MCF 10A (cell line): ENCODE data around the gene KRTAP4-5. TPM values are rescaled to one million over a fixed set of nuclear protein-coding genes. Genes with fewer than 3 reads are reported as not detected.
"Not testable (repeated sequence)": the region's sequence is repeated elsewhere in the genome, so short reads cannot be mapped to it uniquely, and the experiment has no call there.

Experiments used
- Bru-seq: library from RNA; stranded (reverse); fragments of 400-500 nt; gene quantifications from one replicate; lab custom pipeline; 2021; lab: Mats Ljungman, UMichigan
- BruChase-seq, 2 experiments: library from RNA; stranded (reverse); fragments of 400-500 nt; gene quantifications; one replicate each; lab custom pipeline; 2021; lab: Mats Ljungman, UMichigan
- BruUV-seq: library from RNA; stranded (reverse); fragments of 400-500 nt; replicated peaks from 2 replicates; lab custom pipeline; 2021; lab: Mats Ljungman, UMichigan
- CTCF ChIA-PET: fragments of 300-600 bp; sonication (Branson Sonifier 250); formaldehyde crosslinking; extraction: SDS; loops from one replicate; lab custom pipeline; 2021; ENCODE audit warnings: antibody characterized with exemption, inconsistent platforms; lab: Yijun Ruan, JAX
- POLR2A ChIA-PET: fragments of 300-600, 350-650 bp; sonication (Branson Sonifier 250); formaldehyde crosslinking; extraction: SDS; loops from one replicate; lab custom pipeline; 2020; ENCODE audit warnings: antibody characterized with exemption, inconsistent platforms; lab: Yijun Ruan, JAX
- DNase-seq: peaks from one replicate; pipeline ENCODE4 v3.0.0-alpha.2; 2018; ENCODE audit not compliant: unreplicated experiment
- H3K27ac Mint-ChIP-seq: one replicate; pipeline ENCODE4 v1.8.0; 2022; ENCODE audit warnings: mild to moderate bottlenecking, low read depth, mixed read lengths; ENCODE audit not compliant: unreplicated experiment
- H3K27me3 Mint-ChIP-seq: one replicate; pipeline ENCODE4 v1.8.0; 2022; ENCODE audit warnings: mixed read lengths; ENCODE audit not compliant: insufficient read depth, unreplicated experiment
- H3K36me3 Mint-ChIP-seq: one replicate; pipeline ENCODE4 v1.8.0; 2022; ENCODE audit warnings: mild to moderate bottlenecking, moderate library complexity, mixed read lengths; ENCODE audit not compliant: insufficient read depth, unreplicated experiment
- H3K4me1 Mint-ChIP-seq: one replicate; pipeline ENCODE4 v1.8.0; 2022; ENCODE audit warnings: mixed read lengths; ENCODE audit not compliant: insufficient read depth, unreplicated experiment
- H3K4me3 Mint-ChIP-seq: one replicate; pipeline ENCODE4 v1.8.0; 2022; ENCODE audit warnings: mild to moderate bottlenecking, moderate library complexity, mixed read lengths; ENCODE audit not compliant: unreplicated experiment
- H3K9me3 Mint-ChIP-seq: one replicate; pipeline ENCODE4 v1.8.0; 2022; ENCODE audit warnings: mixed read lengths; ENCODE audit not compliant: unreplicated experiment
- intact Hi-C: fragments of 100-400 bp; cut with micrococcal nuclease; formaldehyde crosslinking; loops from 2 replicates; pipeline ENCODE4 v1.14.1; 2022
- long read RNA-seq: library from polyadenylated mRNA; stranded (forward); transcript quantifications from one replicate; pipeline ENCODE4 v2.0.0, GENCODE V29; 2022
- total RNA-seq: library from RNA; stranded (reverse); gene quantifications from 2 replicates; pipeline ENCODE4 v1.2.3, GENCODE V29; 2022
- TF ChIP-seq, protein P1 (sequence below): fragments of 200-600 bp; IDR thresholded peaks from one replicate; pipeline ENCODE4 v1.8.0; 2022; ENCODE audit warnings: antibody characterized with exemption, mild to moderate bottlenecking; ENCODE audit not compliant: unreplicated experiment

The KRTAP4-5 gene
- total RNA-seq: not detected in 2 replicates
- Bru-seq, nascent RNA: not detected
- not detected for BruChase-seq, experiment 1, labeled RNA remaining after a 6-hour chase
- BruChase-seq, experiment 2, labeled RNA remaining after a 2-hour chase: not detected
- long read RNA-seq: 0 reads

DNA sequence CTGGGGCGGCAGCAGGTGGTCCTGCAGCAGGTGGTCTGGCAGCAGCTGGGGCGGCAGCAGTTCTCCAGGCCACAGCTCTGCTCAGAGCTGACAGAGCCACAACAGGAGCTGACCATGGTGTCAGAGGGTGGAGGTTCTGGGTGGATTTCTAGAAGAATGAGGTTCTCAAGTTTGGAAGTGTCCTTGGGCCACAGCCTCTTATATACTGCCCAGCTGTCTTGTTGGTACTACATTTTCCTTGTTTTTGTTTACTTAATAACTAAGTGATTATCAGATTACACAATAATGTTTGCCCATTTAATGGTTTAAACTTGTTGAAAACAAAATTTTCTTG lies at the start of gene KRTAP4-5:
TSS of gene KRTAP4-5 (minus strand) at position 174 of the 334 bp plus-strand sequence. CDS start at position 116, 58 bp downstream.
- no peak within 1 kb of the TSS for H3K4me3 Mint-ChIP-seq
- H3K36me3 Mint-ChIP-seq: no peaks in the 10 kb centered on the region
- no peaks in the 10 kb centered on the region for H3K27me3 Mint-ChIP-seq
- no peak for DNase-seq
- intact Hi-C loops: no loop called here
- ChIA-PET CTCF (no interaction called here), POLR2A (interaction anchor here (1.1 kb wide), 1 partner anchor 19 kb away, joined by 4 read pairs; no protein-coding TSS in a partner anchor)
- no TSS peak for BruUV-seq
- H3K4me1 Mint-ChIP-seq: no peaks in the 10 kb centered on the region
- no peaks in the 10 kb centered on the region for H3K9me3 Mint-ChIP-seq
- no peak within 1 kb of the TSS for H3K27ac Mint-ChIP-seq
- TF ChIP-seq, protein P1, sequence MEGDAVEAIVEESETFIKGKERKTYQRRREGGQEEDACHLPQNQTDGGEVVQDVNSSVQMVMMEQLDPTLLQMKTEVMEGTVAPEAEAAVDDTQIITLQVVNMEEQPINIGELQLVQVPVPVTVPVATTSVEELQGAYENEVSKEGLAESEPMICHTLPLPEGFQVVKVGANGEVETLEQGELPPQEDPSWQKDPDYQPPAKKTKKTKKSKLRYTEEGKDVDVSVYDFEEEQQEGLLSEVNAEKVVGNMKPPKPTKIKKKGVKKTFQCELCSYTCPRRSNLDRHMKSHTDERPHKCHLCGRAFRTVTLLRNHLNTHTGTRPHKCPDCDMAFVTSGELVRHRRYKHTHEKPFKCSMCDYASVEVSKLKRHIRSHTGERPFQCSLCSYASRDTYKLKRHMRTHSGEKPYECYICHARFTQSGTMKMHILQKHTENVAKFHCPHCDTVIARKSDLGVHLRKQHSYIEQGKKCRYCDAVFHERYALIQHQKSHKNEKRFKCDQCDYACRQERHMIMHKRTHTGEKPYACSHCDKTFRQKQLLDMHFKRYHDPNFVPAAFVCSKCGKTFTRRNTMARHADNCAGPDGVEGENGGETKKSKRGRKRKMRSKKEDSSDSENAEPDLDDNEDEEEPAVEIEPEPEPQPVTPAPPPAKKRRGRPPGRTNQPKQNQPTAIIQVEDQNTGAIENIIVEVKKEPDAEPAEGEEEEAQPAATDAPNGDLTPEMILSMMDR: no peak

DNA sequence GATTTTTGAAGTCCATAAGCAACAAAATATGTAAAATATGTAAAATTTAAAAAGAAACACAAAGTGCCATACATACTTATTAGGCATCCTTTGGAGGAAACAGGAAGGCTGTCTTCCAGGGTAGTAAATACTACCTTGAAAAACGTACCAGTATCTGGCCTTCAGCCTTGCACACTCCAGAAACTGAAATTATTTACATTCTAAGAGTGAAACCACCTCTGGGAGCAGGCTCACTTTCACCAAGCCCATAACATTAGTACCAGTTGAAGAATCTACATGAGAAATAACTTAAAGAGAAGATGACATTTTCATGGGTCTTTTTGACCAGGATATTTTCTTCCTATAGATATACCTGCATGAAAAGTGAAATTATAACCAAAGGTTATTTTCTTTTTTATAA lies 46.4 kb upstream of the KRTAP4-5 start:
- ChIA-PET CTCF (no interaction called here), POLR2A (no interaction called here)
- Mint-ChIP-seq H3K4me1 (no peaks in the 10 kb centered on the region), H3K27ac (no peak overlapping the region), H3K27me3 (peaks cover 57% of the 10 kb centered on the region), H3K9me3 (peaks cover 8% of the 10 kb centered on the region), H3K36me3 (no peaks in the 10 kb centered on the region), H3K4me3 (no peak overlapping the region)
- TF ChIP-seq, protein P1: no peak
- no peak for DNase-seq
- BruUV-seq: no TSS peak
- intact Hi-C loops: no loop called here

DNA sequence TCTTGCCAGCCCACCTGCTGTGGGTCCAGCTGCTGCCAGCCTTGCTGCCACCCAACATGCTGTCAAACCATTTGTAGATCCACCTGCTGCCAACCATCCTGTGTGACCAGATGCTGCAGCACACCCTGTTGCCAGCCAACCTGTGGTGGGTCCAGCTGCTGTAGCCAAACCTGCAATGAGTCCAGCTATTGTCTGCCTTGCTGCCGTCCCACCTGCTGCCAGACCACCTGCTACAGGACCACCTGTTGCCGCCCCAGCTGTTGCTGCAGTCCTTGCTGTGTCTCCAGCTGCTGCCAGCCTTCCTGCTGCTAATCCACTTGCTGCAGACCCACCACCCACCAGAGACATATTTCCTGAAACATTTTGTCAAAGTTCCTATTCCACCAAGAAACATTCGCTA lies 40.7 kb upstream of the KRTAP4-5 start:
- no peak overlapping the region for H3K27ac Mint-ChIP-seq
- ChIA-PET CTCF (interaction anchor here (0.7 kb wide), 1 partner anchor 35 kb away, joined by 4 read pairs; no protein-coding TSS in a partner anchor), POLR2A (interaction anchor here (0.6 to 0.8 kb wide), 2 partner anchors 351 to 642 kb away, joined by 3 read pairs; no protein-coding TSS in a partner anchor)
- no peak for DNase-seq
- no peaks in the 10 kb centered on the region for H3K9me3 Mint-ChIP-seq
- no peaks in the 10 kb centered on the region for H3K36me3 Mint-ChIP-seq
- no peak overlapping the region for H3K4me3 Mint-ChIP-seq
- no TSS peak for BruUV-seq
- no peaks in the 10 kb centered on the region for H3K4me1 Mint-ChIP-seq
- intact Hi-C loops: no loop called here
- TF ChIP-seq, protein P1: no peak
- H3K27me3 Mint-ChIP-seq: peaks cover 53% of the 10 kb centered on the region

DNA sequence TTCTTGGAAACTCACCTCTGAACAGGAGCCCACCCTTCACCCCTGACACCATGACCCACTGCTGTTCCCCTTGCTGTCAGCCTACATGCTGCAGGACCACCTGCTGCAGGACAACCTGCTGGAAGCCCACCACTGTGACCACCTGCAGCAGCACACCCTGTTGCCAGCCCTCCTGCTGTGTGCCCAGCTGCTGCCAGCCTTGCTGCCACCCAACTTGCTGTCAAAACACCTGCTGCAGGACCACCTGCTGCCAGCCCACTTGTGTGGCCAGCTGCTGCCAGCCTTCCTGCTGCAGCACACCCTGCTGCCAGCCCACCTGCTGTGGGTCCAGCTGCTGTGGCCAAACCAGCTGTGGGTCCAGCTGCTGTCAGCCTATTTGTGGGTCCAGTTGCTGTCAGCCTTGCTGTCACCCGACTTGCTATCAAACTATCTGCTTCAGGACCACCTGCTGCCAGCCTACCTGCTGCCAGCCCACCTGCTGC lies 40.3 kb upstream of the KRTAP4-5 start, which contains the start of gene KRTAP9-1:
TSS of gene KRTAP9-1 (plus strand) at position 51 of the 482 bp plus-strand sequence. CDS start at position 51, 0 bp downstream.
- CTCF ChIA-PET, BruUV-seq, intact Hi-C loops, DNase-seq, H3K9me3 Mint-ChIP-seq, H3K27ac Mint-ChIP-seq, H3K4me1 Mint-ChIP-seq, H3K36me3 Mint-ChIP-seq, H3K4me3 Mint-ChIP-seq: not testable (repeated sequence)
- peaks cover 53% of the 10 kb centered on the region for H3K27me3 Mint-ChIP-seq
- POLR2A ChIA-PET: interaction anchor here (0.6 kb wide), 1 partner anchor 351 kb away, joined by 3 read pairs; no protein-coding TSS in a partner anchor
